GM21737 (cell line): ENCODE data around the gene PPIB.
"Not testable (repeated sequence)": the region's sequence is repeated elsewhere in the genome, so short reads cannot be mapped to it uniquely, and the experiment has no call there.

Experiments used
- ATAC-seq: cut with Tn5 transposase; IDR thresholded peaks from one replicate; pipeline ENCODE4 v1.9.1; 2021; ENCODE audit warnings: mild to moderate bottlenecking, moderate library complexity; ENCODE audit not compliant: unreplicated experiment

Gene PPIB

DNA sequence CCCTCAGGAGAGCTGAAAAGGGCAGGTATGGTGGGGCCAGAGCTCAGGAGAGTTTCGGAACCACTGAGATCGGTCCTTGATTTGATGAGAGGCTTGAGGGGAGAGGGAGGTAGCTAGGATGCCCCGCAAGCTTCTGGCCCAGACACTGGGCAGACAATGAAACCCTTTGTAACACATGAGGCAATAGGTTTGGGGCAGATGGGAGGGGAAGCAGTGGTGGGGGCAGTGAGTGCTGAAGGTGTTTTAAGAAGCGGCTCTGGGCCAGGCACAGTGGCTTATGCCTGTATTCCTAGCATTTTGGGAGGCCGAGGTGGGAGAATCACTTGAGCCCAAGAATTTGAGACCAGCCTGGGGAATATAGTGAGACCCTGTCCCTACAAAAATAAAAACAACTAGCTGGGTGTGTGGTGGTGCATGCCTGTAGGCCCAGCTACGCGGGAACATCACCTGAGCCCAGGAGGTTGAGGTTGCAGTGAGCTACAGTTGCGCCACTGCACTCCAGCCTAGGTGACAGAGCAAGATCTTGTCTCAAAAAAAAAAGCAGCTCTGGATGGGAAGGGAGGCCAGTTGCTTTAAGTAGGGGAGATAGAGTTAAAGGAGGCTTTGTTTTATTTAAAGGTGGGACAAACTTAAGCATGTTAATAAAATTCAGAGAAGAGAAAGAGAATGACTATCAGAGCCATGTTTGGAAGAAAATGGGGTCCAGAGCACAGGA is 20.9 kb downstream of the PPIB start:
- ATAC-seq, result no peak

GRCh38 chr15:64138331-64138941 is 24.4 kb downstream of the PPIB start:
- ATAC-seq, result no peak

- ATAC-seq, result no peak
Measured at GRCh38 chr15:64137226-64137833, 25.5 kb downstream of the PPIB start.

GRCh38 chr15:64136347-64136746 is 26.5 kb downstream of the PPIB start:
- no peak for ATAC-seq

- no peak for ATAC-seq
Measured at GRCh38 chr15:64134345-64134829, 28.4 kb downstream of the PPIB start.

GRCh38 chr15:64133623-64134344 is 29.0 kb downstream of the PPIB start:
- no peak for ATAC-seq

GRCh38 chr15:64132217-64132616 is 30.6 kb downstream of the PPIB start:
- ATAC-seq, result no peak

- ATAC-seq, result no peak
Measured at GRCh38 chr15:64131547-64131946, 31.3 kb downstream of the PPIB start.

- ATAC-seq, result no peak
Measured at GRCh38 chr15:64130159-64130558, 32.7 kb downstream of the PPIB start.

- no peak for ATAC-seq
Measured at GRCh38 chr15:64127521-64128270, 35.1 kb downstream of the PPIB start.

GRCh38 chr15:64125978-64126377 is 36.8 kb downstream of the PPIB start:
- no peak for ATAC-seq

DNA sequence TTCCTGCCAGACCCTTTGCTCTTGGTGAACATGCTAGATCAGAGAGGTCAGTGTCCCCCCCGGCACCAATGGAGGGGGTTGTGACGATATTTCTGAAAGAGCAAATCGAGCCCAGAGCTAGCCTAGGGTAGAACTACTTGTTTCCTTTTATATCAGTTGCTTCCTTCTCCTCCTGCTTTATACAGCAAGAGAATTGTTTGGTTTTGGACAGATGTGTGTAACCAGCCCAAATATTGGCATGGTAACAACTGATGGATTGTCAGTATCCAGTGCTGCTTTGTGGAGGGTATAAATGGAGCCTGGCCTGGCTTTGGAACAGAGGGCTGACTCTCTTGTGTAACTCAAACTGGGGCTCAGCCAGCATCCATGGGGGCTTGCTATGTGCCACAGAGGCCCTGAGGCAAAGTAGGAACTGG is 39.9 kb downstream of the PPIB start:
- ATAC-seq, result no peak

- ATAC-seq, result no peak
Measured at GRCh38 chr15:64122444-64122843, 40.4 kb downstream of the PPIB start.

DNA sequence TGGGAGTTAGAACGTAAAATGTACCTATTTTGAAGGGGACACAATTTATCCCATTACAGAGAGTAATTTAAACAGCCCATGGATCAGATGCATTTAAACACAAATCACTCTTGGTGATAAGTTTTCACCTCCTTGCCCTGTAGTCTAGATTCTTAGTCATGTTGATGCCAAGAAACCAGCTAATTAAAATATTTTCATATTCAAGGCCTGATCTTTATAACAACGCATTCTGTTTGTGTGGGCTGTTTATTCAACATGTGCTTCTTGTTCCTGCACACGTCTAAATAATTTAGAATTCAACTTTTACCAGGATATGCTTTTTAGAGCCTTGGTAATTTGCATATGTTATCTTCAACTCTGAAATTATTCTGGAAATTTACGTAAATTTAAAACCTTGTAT is 41.2 kb downstream of the PPIB start:
- no peak for ATAC-seq

GRCh38 chr15:64120322-64120721 is 42.5 kb downstream of the PPIB start:
- not testable (repeated sequence) for ATAC-seq

DNA sequence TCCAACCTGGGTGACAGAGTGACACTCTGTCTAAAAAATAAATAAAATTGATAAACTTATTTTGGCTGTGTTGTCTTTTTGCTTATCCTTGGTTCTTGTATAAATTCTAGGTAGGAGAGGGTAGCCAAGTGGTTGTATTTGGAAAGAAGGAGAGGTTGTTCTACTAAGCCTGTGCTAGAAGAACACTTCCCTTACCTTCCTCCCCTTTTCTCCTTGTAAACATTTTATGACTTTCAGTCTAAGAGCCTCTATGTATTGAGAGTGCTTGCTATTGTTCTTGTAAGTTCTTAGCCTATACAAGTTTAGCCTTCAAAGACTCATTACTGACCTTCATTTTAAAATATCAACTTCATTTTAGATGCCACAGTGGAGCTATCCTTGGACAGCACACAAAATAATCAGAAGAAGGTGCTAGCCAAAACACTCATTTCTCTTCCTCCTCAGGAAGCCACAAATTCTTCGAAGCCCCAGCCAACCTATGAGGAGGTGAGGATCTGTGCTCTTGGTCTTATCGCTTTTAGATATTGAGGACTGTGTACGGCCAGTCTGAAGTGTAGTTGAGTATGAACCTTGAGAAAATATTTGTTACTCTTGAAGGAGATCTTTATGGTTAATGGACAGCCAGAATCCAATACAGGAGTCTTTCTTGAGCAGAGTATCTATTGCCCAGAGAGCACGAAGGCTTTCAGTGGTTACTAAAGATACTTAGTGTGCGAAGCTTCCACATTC is 44.9 kb downstream of the PPIB start:
- no peak for ATAC-seq

- no peak for ATAC-seq
Measured at GRCh38 chr15:64112904-64113303, 49.9 kb downstream of the PPIB start.

- no peak for ATAC-seq
Measured at GRCh38 chr15:64112073-64112772, 50.6 kb downstream of the PPIB start.

DNA sequence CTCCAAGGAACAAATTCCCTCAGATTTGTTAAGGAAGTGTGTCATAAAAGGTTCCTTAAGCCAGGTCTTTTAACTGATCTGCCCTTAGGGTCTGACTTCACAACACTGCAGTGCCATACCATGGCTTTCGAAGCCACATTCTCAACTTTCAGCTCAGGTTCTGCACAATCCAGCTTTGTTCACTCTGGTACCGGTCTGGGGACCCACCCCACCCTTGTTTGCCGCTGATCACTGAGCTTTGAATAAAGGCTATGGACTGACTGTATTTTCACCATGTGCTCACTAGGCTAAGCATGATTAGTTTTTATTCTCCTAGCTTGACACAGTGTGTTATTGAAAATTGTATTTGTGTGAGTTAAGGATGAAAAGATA is 51.2 kb downstream of the PPIB start:
- ATAC-seq, result no peak
